ENCODE data around the gene DDX23.

DDX23 gene

DNA sequence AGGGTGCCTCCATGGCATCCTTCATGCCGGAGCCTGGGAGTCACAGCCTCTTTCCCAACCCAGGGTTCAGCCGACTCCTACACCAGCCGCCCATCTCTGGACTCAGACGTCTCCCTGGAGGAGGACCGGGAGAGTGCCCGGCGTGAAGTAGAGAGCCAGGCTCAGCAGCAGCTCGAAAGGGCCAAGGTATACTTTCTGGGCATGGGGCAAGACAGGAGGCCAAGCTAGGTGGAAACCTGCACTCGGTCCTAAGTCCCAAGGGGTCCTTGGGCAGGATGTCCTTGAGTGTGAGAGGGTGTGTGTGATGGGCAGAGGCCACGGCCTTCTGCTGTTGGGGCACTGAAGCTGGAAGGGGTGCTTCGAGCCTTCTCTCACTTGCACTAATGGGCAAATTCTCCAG, 28.7 kb downstream of the DDX23 start:
- no peak for DNase-seq (ENCODE audit: low read depth)

DNA sequence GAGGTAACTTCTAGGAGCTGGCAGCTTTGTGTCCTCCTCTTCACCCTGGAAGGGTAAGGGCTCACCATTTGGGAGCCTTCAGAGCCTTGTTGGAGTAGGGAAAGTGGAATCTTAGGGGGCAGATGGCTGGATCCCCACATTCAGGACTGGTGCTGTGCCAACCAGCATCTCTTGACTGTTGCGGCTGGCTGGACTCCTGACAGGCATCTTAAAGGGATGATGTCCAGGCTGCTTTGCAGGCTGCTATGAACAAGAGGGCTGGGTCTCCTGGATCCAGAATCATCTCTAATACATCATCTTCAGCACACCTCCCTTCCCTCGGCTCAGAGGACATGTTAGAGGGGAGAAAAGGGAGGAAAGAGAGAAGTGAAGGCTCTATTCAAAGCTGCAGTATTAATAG, 29.3 kb downstream of the DDX23 start:
- DNase-seq (ENCODE audit: low read depth) = no peak

DNA sequence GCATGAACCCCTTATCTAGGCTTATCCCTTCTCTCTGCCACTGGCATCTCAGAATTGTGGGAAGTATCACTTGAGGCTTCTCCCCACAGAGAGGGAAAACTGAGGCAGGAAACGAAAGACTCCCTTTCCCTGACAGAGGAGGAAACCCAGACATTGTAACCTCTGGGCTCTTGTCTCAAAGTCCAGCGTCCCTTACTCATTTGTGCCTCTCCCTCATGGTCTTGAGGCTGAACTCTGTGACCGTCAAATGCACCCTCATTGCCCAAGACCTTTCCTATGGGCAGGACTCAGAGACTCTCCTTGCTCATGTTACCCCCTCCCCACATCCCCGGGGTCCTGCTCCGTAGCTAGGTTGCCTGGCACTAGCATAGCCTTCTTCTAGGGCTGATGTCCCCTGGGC, 29.8 kb downstream of the DDX23 start:
- DNase-seq (ENCODE audit: low read depth) = no peak

DNA sequence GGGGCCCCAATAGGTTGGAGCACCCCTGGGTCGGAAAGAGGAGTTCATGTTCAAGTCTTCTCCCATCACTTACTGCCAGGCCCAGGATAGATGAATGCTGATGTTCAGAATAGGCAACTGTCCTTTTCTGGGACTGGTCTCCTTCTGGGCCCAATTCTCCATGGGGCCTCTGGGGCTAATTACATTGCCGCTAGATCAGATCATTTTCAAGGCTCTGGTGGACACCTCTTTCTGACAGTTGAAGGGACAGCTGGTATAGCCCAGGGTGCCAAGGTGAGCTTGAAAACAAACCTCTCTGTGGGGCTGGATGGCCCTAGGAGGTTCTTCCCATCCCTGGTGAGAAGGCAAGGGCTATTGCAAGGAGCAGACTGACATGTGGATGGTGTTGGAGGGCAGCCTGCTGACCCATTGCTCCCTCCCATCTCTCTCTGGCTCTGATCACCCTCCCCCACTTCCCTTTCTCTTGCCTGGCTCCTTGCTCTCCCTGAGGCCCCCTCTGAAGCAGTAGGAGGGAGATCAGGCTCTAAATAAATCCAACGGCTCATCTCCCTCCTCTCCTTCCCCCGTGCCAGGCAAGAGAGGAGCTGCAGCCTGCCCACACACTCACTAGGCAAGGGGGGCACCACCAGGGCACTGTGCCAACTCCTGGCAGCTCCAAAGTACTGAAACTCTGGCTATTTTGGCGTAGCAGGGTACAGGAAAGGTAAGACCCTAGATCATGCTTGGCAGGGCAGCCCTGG, 31.8 kb downstream of the DDX23 start:
- DNase-seq (ENCODE audit: low read depth) = no peak

DNA sequence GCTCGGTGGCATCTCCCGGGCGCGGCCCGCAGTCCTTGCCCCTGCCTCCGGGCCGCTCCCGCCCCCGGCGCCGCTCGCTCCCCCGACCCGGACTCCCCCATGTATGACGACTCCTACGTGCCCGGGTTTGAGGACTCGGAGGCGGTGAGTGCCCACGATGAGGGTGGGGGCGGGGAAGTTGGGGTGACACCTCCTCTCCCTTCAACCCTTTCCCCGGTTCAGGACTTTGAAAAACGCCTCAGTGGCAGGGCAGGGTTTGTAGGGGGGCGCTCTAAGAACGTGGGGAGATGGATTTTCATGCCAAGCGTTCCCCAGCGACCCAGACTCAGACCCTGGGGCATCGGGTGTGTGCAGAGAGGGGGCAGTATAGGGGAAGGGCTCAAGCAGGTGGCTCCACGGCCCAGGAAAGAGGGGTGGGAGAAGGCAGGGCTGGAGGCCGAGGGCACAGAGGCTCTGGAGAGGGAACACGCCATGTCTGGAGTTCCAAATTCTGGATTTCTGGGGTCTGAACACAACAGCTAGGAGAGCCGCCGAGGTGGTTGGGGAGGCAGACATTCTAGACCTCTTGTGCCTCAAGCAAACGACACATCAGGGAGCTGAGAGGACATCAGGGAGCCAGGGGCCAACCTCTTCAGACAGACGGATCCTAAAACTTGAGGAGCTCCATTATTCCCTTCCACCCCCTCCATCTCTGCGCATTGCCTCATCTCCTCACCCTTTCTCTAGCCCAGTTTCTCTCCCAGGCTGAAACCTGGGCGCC, 33.0 kb downstream of the DDX23 start:
- DNase-seq (ENCODE audit: low read depth) = no peak

DNA sequence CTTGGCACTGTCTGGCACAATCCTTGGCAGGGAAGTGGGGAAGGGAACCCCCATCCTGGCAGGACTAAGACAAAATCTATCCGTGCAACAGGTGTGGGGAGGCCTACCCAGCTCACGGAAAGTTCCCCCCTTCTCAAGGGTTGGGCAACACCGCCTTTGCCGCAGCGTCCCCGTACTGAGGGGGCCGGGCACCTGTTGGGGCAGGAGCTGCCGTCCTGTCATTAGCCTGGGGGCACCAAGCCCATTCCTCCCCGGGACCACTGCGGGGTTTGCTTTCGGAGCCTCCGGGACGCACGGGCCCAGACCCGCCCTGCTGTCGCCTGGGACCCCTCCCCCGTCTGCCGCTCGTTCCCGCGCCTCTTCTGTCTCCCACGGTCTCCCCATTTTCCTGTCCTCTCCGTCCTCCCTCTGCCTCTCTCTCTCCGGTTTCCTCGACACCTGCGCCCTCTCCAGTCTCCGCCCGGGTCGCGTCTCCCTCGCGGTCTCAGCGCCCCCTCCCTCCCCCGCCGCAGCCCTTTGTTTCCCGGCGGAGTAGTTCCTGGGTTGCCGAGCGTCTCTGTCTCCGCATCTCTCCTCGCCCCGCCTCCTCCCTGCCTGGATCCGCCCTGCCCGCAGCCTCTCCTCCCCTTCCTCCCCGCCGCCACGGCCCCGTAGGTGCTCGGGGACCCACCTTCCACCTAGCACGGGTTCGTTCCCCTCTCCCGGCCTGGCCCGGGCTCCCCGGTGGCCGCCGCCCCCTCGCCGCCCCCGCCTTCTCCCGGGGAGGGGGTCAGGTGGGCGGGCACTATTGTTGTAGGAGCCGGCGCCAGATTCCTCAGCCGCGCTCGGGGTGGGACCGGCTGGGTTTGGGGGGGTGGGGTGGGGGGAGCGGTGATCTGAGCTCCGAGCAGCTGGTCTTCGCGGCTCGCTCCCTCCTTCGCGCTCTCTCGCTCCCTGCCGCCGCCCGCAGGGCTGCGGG, 33.8 kb downstream of the DDX23 start, which contains the start of gene CACNB3:
Gene CACNB3 (plus strand): TSS at position 624 of the 958 bp plus-strand sequence. CDS start 434 bp downstream, outside the sequence.
- DNase-seq (ENCODE audit: low read depth) = peak; percentile 67

DNA sequence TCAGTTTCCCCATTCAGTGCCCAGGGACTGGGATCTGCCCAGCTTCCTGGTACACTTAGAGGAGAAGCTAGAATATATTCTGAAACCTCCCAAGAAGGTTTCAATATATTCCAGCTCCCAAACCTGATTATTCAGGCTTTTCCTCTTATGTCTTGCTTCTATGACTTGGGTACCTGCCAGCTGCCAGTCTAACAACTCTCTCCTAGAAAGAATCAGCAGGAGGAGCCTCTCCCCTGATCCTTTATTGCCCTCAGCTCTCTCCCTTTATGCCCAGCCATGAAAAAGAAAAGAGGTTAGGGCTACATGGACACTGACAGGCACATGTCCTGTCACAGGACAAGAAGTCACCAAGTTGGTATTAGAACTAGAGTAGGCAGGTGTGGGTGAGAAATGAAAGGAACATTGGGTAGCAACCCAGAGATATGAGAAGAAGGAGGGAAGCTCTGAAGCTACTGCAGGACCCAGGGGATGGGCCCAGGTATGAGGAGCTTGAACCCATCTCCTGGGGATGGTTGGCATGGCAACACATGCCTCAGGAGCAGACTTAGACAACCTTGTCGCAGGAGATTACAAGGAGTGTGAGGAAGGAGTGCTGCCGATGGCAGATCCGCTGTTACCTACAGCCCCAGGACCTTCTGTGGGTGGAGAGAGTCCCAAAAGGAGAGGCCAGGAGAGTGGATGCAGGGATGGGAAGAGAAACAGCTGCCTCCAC, 35.7 kb downstream of the DDX23 start:
- no peak for DNase-seq (ENCODE audit: low read depth)

DNA sequence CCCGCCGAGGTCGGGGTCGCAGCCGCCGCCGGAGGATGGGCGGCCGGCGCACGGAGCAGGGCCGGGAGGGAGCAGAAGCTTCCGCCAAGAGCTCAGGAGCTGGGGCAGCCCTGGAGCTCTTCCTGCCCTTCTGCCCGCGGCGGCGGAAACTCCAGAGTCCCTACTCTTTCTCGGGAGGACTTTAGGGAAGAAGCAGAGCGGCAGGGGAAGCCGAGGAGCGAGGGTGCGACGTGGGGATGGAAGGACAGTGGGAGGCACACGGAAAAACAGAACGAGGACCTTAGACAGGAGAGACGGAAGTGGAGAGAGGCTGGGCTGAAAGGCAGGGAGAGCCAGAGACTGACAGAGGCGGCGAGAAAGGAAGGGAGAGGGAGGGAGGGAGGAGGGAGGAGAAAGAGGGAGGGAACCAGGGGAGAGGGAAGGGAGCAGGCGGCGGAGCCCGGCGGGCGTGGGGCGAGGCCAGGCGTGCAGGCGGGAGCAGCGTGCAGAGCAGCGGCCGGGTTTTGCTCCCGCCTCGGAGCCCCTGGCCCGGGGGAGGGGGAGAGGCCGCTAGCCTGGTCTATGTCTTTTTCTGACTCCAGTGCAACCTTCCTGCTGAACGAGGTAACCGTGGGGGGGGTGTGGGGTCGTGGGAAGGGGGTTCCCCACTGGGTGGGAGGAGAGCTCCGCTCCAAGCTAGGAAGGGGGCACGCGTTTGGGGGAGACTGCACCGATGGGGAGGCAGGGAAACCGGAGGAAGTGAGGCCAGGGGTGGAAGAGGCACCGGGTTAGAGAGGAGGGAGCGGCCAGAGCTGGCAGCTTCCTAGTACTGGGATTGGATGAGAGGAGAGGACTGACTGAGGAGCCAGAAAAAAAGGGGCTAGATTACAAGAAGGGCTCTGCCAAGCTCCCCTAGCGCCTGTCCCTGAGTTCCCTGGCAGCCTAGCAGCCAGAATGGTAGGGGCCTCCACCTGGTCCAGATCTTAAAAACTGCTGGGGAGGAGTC, 36.5 kb downstream of the DDX23 start:
- peak; percentile 4 for DNase-seq (ENCODE audit: low read depth)

DNA sequence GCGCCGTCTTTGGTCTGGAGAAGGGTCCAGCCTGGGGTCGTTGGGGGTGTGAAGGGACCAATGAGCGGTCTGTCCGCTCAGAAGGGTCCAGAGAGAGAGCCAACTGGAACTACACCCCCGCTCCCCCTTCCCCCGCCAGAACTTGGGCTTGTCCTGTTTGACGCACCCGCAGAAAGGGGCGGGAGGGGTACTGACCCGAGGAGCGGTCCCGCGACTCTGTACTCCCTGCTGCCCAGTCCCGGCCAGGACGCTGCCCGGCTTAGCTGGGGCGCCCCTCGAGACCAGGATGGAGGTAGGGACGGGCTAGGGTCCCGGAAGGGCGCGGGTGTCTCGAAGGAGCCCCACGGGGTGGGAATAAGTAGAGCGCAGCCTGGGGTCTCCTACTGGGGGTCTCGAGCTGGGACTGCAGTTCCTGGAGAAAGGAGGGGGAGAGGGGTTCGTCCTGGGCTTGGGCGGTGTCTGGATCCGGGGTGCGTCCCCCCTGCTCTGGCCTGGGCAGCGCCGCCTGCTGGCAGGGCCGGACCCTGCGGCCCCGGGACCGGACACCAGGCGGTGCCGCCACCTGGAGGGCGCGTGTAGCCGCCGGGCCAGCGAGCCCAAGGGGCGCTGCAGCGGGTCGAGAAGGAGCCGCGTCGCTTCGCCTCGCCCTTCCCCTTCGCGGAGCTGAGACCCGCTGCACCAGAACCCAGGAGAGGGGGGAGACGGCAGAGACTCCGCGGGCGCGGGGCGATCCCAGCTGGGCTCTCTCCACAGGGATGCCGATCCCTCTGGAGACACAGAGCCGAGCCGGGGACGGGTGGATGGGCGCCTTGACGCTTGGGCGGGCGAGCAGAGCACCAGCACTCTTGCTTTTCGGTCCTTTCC, 37.5 kb downstream of the DDX23 start:
- peak; percentile 66 for DNase-seq (ENCODE audit: low read depth)

DNA sequence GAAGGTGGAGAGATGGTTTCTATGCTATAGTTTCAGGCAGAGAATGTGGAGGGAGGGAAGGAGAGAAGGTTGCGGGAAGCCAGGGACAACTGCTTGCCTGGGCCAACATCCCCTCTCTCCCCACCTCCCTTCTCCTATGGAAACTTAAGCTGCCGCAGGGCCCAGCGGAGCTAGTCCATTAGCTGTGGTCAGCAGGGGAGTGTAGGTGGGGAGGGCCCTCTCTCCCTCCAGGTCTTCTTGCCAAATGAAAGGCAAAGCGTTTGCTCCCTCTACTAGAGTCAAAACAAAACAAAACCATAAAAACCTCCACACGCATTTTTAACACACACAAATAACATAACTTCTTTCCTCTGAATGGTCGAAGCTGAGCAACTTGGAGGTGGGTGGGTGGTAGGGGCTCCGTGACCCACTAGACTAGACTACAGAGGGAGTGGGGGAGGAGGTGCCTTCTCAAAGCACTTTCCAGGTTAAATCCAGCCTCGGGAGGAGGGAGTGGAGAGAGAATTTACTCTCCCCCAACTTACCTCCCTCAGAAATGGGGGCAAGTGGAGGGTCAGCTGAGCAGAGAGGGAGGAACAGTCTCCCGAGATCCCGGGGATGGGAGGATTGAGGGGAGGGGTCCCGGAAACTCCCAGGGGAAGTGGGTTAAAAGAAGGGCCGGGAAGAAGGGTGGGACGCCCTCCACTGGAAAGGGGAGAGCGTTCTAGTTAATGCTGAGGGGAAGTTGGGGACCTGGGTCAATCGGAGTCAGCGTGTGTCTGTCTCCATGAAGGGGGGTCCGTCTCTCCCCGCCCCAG, 38.3 kb downstream of the DDX23 start:
- no peak for DNase-seq (ENCODE audit: low read depth)

DNA sequence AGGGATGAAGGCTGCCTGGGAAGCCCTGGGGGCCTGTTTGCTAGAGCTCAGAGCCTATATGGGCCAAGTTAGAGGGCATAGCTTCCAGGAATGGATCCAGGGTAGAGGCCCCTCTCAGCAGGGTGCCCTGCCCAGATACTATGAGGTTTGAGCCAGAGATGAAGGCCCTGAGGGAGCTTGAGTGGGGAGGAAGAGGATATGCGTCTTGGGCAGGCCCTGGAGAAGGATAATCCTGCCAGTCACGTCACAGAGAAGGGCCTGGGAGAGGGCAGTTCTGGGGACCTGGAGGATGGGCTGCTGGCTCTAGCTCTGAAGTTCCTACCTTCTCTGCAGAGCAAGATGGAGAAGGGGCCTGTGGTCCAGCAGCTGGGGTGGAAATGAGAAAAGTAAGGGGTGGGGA, 39.6 kb downstream of the DDX23 start:
- no peak for DNase-seq (ENCODE audit: low read depth)

DNA sequence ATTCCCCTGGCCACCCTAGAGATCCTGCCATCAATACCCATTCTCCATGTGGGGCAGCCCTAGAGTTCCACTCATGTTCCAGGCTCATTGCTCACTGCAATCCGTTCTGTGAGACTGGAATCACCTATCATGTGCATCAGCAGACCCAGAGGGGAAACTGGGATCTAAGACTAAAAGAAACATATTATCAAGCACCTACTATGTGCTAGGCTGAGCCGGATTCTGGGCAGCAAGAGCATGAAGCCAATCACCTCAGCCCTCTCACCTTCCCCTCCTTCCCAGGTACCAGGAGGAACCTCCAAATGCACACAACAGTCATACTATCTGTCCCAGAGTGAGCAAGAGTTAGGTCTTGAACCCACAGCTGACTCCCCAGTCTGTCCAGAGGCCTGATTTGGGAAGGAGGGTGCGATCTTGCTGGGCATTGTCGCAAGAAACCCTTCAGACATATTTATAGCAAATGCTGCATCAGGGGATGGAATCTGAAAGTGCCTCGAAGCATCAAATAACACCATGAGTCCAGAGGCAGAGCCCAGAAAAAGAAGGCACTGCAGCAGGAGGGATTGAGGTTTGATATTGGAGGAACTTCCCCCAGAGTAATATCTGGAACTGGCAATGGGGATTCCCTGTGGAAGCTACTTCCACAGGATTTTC, 40.4 kb downstream of the DDX23 start:
- no peak for DNase-seq (ENCODE audit: low read depth)

DNA sequence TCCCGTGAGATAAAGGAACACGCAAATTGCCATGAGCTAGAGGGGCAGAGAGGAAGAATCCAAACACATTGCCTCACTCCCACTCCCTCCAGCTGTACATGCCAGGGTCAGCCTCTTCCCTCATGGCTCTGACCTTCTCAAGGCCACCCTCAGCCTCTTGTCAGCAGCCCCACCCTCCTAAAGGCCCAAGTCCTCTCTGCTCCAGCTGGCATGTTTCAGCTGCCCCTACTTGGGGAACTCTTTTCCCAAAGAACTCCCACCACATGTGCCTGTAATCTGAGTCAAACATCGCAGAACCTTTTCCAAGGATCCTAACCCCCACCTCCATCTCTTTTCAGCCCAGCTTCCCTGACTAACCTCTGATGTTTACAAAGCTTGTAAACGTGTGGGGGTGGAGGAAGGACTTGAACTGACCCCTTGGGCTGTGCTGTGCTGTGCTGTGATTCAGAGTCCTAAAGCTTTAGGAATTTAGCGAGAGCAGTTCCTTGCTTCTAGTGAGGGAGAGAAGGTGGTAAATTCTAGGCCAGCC, 41.0 kb downstream of the DDX23 start:
- no peak for DNase-seq (ENCODE audit: low read depth)

DNA sequence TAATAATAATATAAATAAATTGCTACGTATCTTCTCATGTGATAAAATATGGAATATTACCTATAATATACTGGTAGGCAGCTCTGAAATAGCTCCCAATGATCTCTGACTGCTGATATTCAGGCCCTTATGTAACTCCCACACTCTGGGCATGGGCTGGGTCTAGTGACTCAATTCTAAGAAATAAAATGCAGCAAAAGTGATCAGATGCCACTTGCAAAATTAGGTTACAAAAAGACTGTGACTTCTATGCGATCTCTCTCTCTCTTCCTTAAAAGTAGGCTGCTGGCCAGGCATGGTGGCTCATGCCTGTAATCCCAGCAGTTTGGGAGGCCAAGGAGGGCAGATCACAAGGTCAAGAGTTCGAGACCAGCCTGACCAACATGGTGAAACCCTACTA, 44.0 kb downstream of the DDX23 start:
- no peak for DNase-seq (ENCODE audit: low read depth)

DNA sequence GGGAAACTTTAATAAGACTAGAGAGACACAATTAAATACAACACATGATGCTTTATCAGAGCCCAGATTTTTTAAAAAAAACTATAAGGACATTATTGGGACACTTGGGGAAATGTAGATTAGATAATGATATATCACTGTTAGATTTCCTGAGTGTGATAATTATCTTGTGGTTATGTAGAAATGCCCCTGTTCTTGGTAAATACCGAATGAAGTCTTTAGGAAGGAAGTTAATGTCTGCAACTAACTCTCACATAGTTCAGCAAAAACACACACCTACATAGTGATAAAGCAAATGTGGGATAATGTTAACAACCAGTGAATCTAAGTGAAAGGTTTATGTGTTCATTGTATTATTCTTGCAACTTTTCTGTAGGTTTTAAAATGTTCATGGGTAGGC, 48.3 kb downstream of the DDX23 start:
- no peak for DNase-seq (ENCODE audit: low read depth)

DNA sequence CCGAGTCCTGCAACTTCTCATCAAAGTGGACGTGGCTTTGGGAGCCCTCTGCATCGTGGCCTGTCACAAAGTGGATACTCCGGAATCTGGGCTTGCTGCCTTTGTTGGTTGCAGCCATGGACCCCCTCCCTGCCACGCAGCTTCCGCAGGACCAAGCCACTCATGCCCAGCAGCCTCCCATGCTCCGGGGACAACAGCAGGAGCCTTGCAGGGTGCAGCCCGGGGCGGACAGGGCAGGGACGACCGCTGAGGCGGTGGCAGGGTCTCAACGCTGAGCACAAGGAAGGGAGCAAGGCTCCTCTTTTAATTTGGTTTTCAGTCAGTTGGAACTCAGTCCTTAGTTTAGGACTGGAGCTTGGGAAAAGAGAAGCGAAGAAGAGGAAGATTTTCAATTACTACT, 51.0 kb downstream of the DDX23 start:
- DNase-seq (ENCODE audit: low read depth) = no peak

DNA sequence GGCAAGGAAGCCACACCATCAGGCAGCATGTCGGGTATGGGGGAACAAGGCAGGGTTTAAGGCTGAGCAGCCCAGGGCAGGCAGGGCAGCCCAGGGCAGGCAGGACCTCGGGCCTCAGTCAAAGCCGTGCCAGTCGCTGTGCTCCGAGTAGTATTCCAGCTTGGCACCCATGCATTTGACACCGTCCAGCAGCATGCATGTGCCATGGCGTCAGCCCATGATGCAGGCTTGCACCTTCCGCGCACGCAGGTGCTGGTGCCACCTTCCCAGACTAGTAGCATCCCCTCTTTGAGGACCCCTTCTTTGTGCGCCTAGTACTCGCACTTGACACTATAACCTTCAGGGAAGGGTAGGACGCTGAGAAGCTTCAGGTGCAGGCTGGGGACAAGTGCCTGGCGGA, 51.5 kb downstream of the DDX23 start:
- no peak for DNase-seq (ENCODE audit: low read depth)

DNA sequence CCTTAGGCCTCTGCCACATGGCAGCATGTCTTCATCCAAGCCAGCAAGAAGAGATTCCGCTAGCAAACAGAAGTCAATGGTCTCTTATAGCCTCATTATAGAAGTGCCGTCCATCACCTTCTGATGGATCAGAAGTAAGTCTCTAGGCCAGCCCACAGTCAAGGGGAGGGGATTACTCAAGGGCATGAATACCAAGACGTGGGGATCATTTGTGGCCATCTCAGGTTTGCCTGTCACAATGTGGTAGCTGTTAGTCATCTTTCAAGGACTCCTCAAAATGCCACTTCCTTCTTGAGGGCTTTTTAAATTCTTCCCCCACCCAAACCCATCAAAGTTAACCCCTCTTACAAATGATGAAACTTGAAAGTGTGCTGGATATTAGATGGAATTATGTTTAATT, 55.0 kb downstream of the DDX23 start:
- no peak for DNase-seq (ENCODE audit: low read depth)
